Kidney (tissue), 14 donors: Measurements from ENCODE around the gene FAP. TPM values are rescaled to one million over a fixed set of nuclear protein-coding genes. Genes with fewer than 3 reads are reported as not detected.

Source experiments
- DNase-seq, 5 donors: peaks; one replicate each; pipeline ENCODE4 v3.0.0-alpha.2; 2013 to 2020
- FAIRE-seq: peaks from 2 replicates; lab custom pipeline; 2012; peaks lifted over from hg19 to GRCh38; lab: Jason Lieb, UNC
- H3K27ac ChIP-seq, 2 donors: one replicate each; pipeline ENCODE4 v1.7.0; 2013; ENCODE audit warnings: low read depth in 2 of 2, low read length in 2 of 2, inconsistent platforms in 1 of 2
- H3K27me3 ChIP-seq: one replicate; pipeline ENCODE4 v1.7.1; 2013; ENCODE audit warnings: low read length, inconsistent platforms; ENCODE audit not compliant: control insufficient read depth, insufficient read depth
- H3K36me3 ChIP-seq, 3 donors: one replicate each; pipeline versions ENCODE4 v1.7.0 to v1.7.1; 2013; ENCODE audit warnings: low read length in 3 of 3, control low read depth in 1 of 3, inconsistent platforms in 1 of 3; ENCODE audit not compliant: insufficient read depth in 3 of 3, control insufficient read depth in 2 of 3
- H3K4me1 ChIP-seq, 3 donors: one replicate each; pipeline versions ENCODE4 v1.7.0 to v1.7.1; 2013; ENCODE audit warnings: low read length in 3 of 3, inconsistent platforms in 1 of 3, low read depth in 1 of 3; ENCODE audit not compliant: control insufficient read depth in 2 of 3, insufficient read depth in 2 of 3
- H3K4me3 ChIP-seq, 3 donors: one replicate each; pipeline versions ENCODE4 v1.7.0 to v1.8.1; 2013; ENCODE audit warnings: low read length in 3 of 3, control low read depth in 1 of 3, inconsistent platforms in 1 of 3
- H3K9ac ChIP-seq, 3 donors: one replicate each; pipeline versions ENCODE4 v1.7.0 to v1.7.1; 2013; ENCODE audit warnings: low read length in 3 of 3, control low read depth in 1 of 3, inconsistent platforms in 1 of 3
- H3K9me3 ChIP-seq, 3 donors: one replicate each; pipeline versions ENCODE4 v1.7.0 to v1.7.1; 2013; ENCODE audit warnings: low read length in 3 of 3, control low read depth in 1 of 3, inconsistent platforms in 1 of 3; ENCODE audit not compliant: control insufficient read depth in 2 of 3, insufficient read depth in 1 of 3
- CTCF ChIP-seq: IDR thresholded peaks from 3 replicates; pipeline ENCODE4 v1.5.1; 2012; ENCODE audit warnings: mild to moderate bottlenecking, moderate library complexity, borderline replicate concordance; ENCODE audit not compliant: insufficient read depth; ENCODE audit errors: extremely low read depth
- intact Hi-C: fragments of 100-400 bp; cut with DNase I; formaldehyde crosslinking; loops from one replicate; pipeline ENCODE4 v1.11.1; 2022
- polyA plus RNA-seq: library from polyadenylated mRNA; stranded (reverse); fragments of 350-450 nt; fragmentation: Illumina TruSeq; extraction: RNeasy Lipid Tissue Mini Kit (QIAGEN cat#74804); gene quantifications from one replicate; pipeline ENCODE4 v1.2.3, GENCODE V29; 2014; ENCODE audit warnings: low read depth, low replicate concordance; ENCODE audit not compliant: insufficient read depth
- total RNA-seq: library from RNA; stranded (reverse); fragmentation: NEBNext Ultra II Directional; extraction: Animal tissue kit (Norgen Biotek cat#: 25700); gene quantifications from one replicate; pipeline ENCODE4 v1.2.1, GENCODE V29; 2021
- donor health status: control.
- donor health status: control.
- donor health status: control.
- donor health status: control.
- donor health status: control.
- donor health status: DM: yes; HTN: yes; CAD: no.
- donor health status: Normal renal cell carcinoma (clear cell type).

FAP gene
- total and polyA plus RNA-seq, 2 donors from 2014 or later: 0.45 to 3.3 TPM

- no peak for TF ChIP-seq CTCF
- no peak overlapping the region for H3K27ac ChIP-seq
Measured at GRCh38 chr2:162258686-162259085, 15.4 kb upstream of the FAP start.

GRCh38 chr2:162258169-162258568 is 14.9 kb upstream of the FAP start:
- FAIRE-seq (no peak), DNase-seq (no peak)
- Histone ChIP-seq H3K27ac (no peak overlapping the region), H3K9ac (no peak overlapping the region), H3K27me3 (no peaks in the 10 kb centered on the region), H3K36me3 (no peaks in the 10 kb centered on the region), H3K9me3 (peaks cover 0 to 3% (median 0%) of the 10 kb centered on the region in 3 donors), H3K4me3 (no peak overlapping the region), H3K4me1 (no peaks in the 10 kb centered on the region)
- no peak for TF ChIP-seq CTCF
- intact Hi-C loops: no loop called here

More at GRCh38 chr2:162258686-162259085, 15.4 kb upstream of the FAP start:
- H3K9me3 ChIP-seq: peaks cover 0 to 3% (median 0%) of the 10 kb centered on the region in 3 donors
- H3K27me3 ChIP-seq: no peaks in the 10 kb centered on the region
- H3K4me1 ChIP-seq: no peaks in the 10 kb centered on the region
- no peak overlapping the region for H3K9ac ChIP-seq
- no peak for DNase-seq
- H3K36me3 ChIP-seq: no peaks in the 10 kb centered on the region
- intact Hi-C loops: no loop called here
- FAIRE-seq: no peak
- H3K4me3 ChIP-seq: no peak overlapping the region

GRCh38 chr2:162257425-162257824 is 14.2 kb upstream of the FAP start:
- intact Hi-C loops: no loop called here
- H3K9ac ChIP-seq: no peak overlapping the region
- TF ChIP-seq CTCF: no peak
- no peaks in the 10 kb centered on the region for H3K36me3 ChIP-seq
- no peak for DNase-seq
- H3K27ac ChIP-seq: no peak overlapping the region
- H3K27me3 ChIP-seq: no peaks in the 10 kb centered on the region
- no peak overlapping the region for H3K4me3 ChIP-seq
- no peak for FAIRE-seq
- H3K4me1 ChIP-seq: no peaks in the 10 kb centered on the region
- peaks cover 0 to 3% (median 0%) of the 10 kb centered on the region in 3 donors for H3K9me3 ChIP-seq

GRCh38 chr2:162256591-162256991 is 13.3 kb upstream of the FAP start:
- Histone ChIP-seq H3K36me3 (no peaks in the 10 kb centered on the region), H3K4me1 (no peaks in the 10 kb centered on the region), H3K27ac (no peak overlapping the region), H3K27me3 (no peaks in the 10 kb centered on the region), H3K9me3 (peaks cover 0 to 3% (median 0%) of the 10 kb centered on the region in 3 donors), H3K4me3 (no peak overlapping the region), H3K9ac (no peak overlapping the region)
- DNase-seq: no peak
- no peak for TF ChIP-seq CTCF
- FAIRE-seq: no peak
- intact Hi-C loops: no loop called here
